HepG2 (cell line): ENCODE results near the gene RUNDC1. TPM values are rescaled to one million over a fixed set of nuclear protein-coding genes. Genes with fewer than 3 reads are reported as not detected.

ENCODE experiments used
- BORCS8-MEF2B ChIP-seq: sonication (generic); formaldehyde crosslinking; IDR thresholded peaks from 2 replicates; pipeline ENCODE4 v1.8.0; 2022; ENCODE audit warnings: mild to moderate bottlenecking, missing genetic modification reagents
- HNF1A ChIP-seq, 2 experiments: sonication (generic) in 1 of 2; formaldehyde crosslinking in 1 of 2; IDR thresholded peaks; 2 replicates each; pipeline versions ENCODE4 v1.4.0 to v1.6.1; 2016 to 2020; ENCODE audit warnings: borderline replicate concordance in 1 of 2, low read depth in 1 of 2, mild to moderate bottlenecking in 1 of 2, missing genetic modification reagents in 1 of 2
- KDM5B ChIP-seq: sonication (generic); formaldehyde crosslinking; IDR thresholded peaks from 2 replicates; pipeline ENCODE4 v1.4.0; 2020; ENCODE audit warnings: missing genetic modification reagents, mild to moderate bottlenecking, borderline replicate concordance
- PBX3 ChIP-seq: sonication (generic); formaldehyde crosslinking; IDR thresholded peaks from 2 replicates; pipeline ENCODE4 v1.8.1; 2023; ENCODE audit warnings: missing genetic modification reagents, inconsistent platforms, borderline replicate concordance
- RAD21 ChIP-seq: fragments of 450-650 bp; formaldehyde crosslinking; IDR thresholded peaks from 2 replicates; pipeline ENCODE4 v1.5.0; 2020; ENCODE audit warnings: mild to moderate bottlenecking
- SMARCC2 ChIP-seq: fragments of 450-650 bp; IDR thresholded peaks from 2 replicates; pipeline ENCODE4 v1.6.1; 2017; ENCODE audit warnings: antibody characterized with exemption, mild to moderate bottlenecking
- ZNF407 ChIP-seq: sonication (generic); formaldehyde crosslinking; IDR thresholded peaks from one replicate; pipeline ENCODE4 v1.5.1; 2020; ENCODE audit warnings: mild to moderate bottlenecking, missing genetic modification reagents; ENCODE audit errors: not compliant biosample characterization
- ZNF567 ChIP-seq: sonication (generic); formaldehyde crosslinking; IDR thresholded peaks from 2 replicates; pipeline ENCODE4 v1.8.1; 2023; ENCODE audit warnings: mild to moderate bottlenecking, missing genetic modification reagents, borderline replicate concordance
- polyA plus RNA-seq, 8 experiments: library from polyadenylated mRNA; depleted of rRNA in 3 of 8; stranded (reverse) in 7 of 8; unstranded in 1 of 8; fragments of >200 nt; fragmentation: Illumina TruSeq in 4 of 8; extraction: Trizol in 4 of 8; gene quantifications; 2 replicates each; pipeline versions ENCODE4 v1.2.1 to v1.2.3, GENCODE V29; 2011 to 2016; ENCODE audit warnings: low read depth in 4 of 8, missing spikeins in 1 of 8, mixed read lengths in 1 of 8; ENCODE audit not compliant: insufficient read depth in 1 of 8
- total RNA-seq, 5 experiments: library from RNA; depleted of rRNA; stranded (reverse); fragments of >200 nt; fragmentation: Illumina TruSeq; extraction: Trizol; gene quantifications; 2 replicates each; pipeline ENCODE4 v1.2.3, GENCODE V29; 2016; ENCODE audit warnings: low read depth in 1 of 5
- TF ChIP-seq, protein P1 (sequence below): sonication (generic); formaldehyde crosslinking; IDR thresholded peaks from 2 replicates; pipeline ENCODE4 v1.5.1; 2020; ENCODE audit warnings: missing genetic modification reagents, mild to moderate bottlenecking, borderline replicate concordance

RUNDC1 gene
- total and polyA plus RNA-seq, 2 of the 13 experiments (the other 11 are each of a cell fraction or from before 2014, with no cell fraction given): 10.3 to 11.4 TPM

- TF ChIP-seq ZNF407 (no peak), BORCS8-MEF2B (no peak), KDM5B (no peak; the same call in 1 of the 2 replicates), HNF1A (IDR thresholded peaks at IDR 0.05; ENCODE audit: low read depth) (no peak), HNF1A (CRISPR knock-in tag; IDR thresholded peaks at IDR 0.05; ENCODE audit: borderline replicate concordance) (no peak), ZNF567 (CRISPR knock-in tag) (no peak), PBX3 (CRISPR knock-in tag) (no peak), SMARCC2 (no peak), RAD21 (CRISPR knock-in tag) (peak; percentile 88)
- TF ChIP-seq, protein P1, sequence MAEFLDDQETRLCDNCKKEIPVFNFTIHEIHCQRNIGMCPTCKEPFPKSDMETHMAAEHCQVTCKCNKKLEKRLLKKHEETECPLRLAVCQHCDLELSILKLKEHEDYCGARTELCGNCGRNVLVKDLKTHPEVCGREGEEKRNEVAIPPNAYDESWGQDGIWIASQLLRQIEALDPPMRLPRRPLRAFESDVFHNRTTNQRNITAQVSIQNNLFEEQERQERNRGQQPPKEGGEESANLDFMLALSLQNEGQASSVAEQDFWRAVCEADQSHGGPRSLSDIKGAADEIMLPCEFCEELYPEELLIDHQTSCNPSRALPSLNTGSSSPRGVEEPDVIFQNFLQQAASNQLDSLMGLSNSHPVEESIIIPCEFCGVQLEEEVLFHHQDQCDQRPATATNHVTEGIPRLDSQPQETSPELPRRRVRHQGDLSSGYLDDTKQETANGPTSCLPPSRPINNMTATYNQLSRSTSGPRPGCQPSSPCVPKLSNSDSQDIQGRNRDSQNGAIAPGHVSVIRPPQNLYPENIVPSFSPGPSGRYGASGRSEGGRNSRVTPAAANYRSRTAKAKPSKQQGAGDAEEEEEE (CRISPR knock-in tag): peak; percentile 56; the same call in 1 of the 2 replicates
These were observed 26.5 kb downstream of the RUNDC1 start, which contains the start of gene IFI35 (continued) for GRCh38 chr17:43006639-43007551.
